BJ (cell line): ENCODE data around the gene COX20. TPM values are rescaled to one million over a fixed set of nuclear protein-coding genes. Genes with fewer than 3 reads are reported as not detected.
"Not testable (repeated sequence)": the region's sequence is repeated elsewhere in the genome, so short reads cannot be mapped to it uniquely, and the experiment has no call there.

Experiments
- CTCF ChIA-PET: fragments of 350-600 bp; formaldehyde crosslinking; extraction: SDS; loops from one replicate; lab custom pipeline; 2021; ENCODE audit warnings: antibody characterized with exemption, inconsistent platforms; lab: Yijun Ruan, JAX
- POLR2A ChIA-PET: fragments of 300-600 bp; sonication (Branson Sonifier 250); formaldehyde crosslinking; extraction: SDS; loops from one replicate; lab custom pipeline; 2021; ENCODE audit warnings: antibody characterized with exemption; lab: Charles Lee
- DNase-seq: peaks from one replicate; pipeline ENCODE4 v3.0.0-alpha.2; 2011; ENCODE audit warnings: low read depth
- H3K27me3 ChIP-seq: 2 replicates; pipeline ENCODE4 v1.6.0; 2011; ENCODE audit warnings: low read length; ENCODE audit not compliant: control insufficient read depth, insufficient read depth
- H3K36me3 ChIP-seq: 2 replicates; pipeline ENCODE4 v1.5.1; 2011; ENCODE audit warnings: low read length; ENCODE audit not compliant: control insufficient read depth, insufficient read depth
- H3K4me3 ChIP-seq: 2 replicates; pipeline ENCODE4 v1.5.1; 2011; ENCODE audit warnings: low read depth, mild to moderate bottlenecking, control low read depth, low read length
- polyA plus RNA-seq: library from polyadenylated mRNA; depleted of rRNA; stranded (reverse); fragments of >200 nt; gene quantifications from 2 replicates; pipeline ENCODE4 v1.2.3, GENCODE V29; 2011
- TF ChIP-seq, protein P1 (sequence below): IDR thresholded peaks from 2 replicates; pipeline ENCODE4 v1.5.1; 2011; ENCODE audit warnings: low read depth, mild to moderate bottlenecking, control low read depth, inconsistent platforms, low read length, moderate library complexity; ENCODE audit not compliant: insufficient read depth

The COX20 gene
- polyA plus RNA-seq, 1 experiment = 12.1 TPM

DNA sequence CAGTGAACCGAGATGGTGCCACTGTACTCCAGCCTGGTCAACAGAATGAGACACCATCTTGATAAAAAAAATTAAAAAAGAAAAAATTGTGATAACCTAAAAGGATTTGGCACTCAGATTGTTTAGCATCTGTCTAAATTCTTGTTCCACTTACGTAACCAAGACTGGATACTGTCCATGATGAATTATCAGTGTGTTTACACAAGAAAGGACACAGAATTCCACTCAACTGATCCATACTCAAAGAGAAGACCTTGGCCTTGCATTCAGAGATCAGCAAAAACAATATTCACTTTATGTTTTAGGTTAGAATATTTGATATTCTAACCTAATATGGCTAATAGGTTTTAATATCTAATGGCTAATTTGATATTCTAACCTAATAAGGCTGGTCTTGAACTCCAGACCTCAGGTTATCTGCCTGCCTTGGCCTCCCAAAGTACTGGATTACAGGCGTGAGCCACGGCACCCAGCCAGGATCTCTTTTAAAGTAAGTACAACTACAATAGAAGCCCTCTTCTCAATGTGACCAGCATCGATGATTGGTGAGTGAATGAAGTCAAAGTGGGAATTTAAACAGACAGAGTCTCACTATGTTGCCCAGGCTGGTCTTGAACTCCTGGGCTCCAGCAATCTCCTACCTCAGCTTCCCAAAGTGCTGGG is 43.1 kb upstream of the COX20 start:
- Histone ChIP-seq H3K4me3 (no peak overlapping the region), H3K36me3 (no peaks in the 10 kb centered on the region), H3K27me3 (no peaks in the 10 kb centered on the region)
- TF ChIP-seq, protein P1, sequence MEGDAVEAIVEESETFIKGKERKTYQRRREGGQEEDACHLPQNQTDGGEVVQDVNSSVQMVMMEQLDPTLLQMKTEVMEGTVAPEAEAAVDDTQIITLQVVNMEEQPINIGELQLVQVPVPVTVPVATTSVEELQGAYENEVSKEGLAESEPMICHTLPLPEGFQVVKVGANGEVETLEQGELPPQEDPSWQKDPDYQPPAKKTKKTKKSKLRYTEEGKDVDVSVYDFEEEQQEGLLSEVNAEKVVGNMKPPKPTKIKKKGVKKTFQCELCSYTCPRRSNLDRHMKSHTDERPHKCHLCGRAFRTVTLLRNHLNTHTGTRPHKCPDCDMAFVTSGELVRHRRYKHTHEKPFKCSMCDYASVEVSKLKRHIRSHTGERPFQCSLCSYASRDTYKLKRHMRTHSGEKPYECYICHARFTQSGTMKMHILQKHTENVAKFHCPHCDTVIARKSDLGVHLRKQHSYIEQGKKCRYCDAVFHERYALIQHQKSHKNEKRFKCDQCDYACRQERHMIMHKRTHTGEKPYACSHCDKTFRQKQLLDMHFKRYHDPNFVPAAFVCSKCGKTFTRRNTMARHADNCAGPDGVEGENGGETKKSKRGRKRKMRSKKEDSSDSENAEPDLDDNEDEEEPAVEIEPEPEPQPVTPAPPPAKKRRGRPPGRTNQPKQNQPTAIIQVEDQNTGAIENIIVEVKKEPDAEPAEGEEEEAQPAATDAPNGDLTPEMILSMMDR = no peak
- ChIA-PET CTCF (interaction anchor here (1.1 to 1.9 kb wide), 2 partner anchors 20 to 188 kb away, joined by 4 to 12 read pairs; no protein-coding TSS in a partner anchor), POLR2A (no interaction called here)
- DNase-seq = peak; percentile 8

DNA sequence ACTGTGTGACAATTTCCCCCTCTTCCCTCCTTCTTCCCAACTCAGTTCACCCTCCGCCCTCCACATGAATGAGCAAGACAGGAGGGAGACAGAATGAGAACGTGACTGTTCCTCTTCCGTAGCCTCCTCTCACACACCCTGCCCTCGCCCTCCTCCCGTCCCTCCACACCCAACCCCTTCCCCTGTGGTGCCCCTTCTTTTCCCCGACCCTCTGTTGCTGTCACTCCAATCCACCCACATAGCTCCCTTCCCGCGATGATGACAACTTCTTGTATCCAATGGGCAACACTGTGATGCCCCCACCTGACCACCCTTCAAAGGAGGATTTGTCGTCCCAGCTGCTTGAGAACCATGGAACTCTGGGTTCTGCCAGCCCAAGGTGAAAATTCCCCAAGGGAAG is 41.4 kb upstream of the COX20 start:
- Histone ChIP-seq H3K27me3 (no peaks in the 10 kb centered on the region), H3K4me3 (no peak overlapping the region), H3K36me3 (no peaks in the 10 kb centered on the region)
- CTCF ChIA-PET = interaction anchor here (1.9 kb wide), 1 partner anchor 190 kb away, joined by 12 read pairs; no protein-coding TSS in a partner anchor
- DNase-seq = no peak
- POLR2A ChIA-PET = no interaction called here
- TF ChIP-seq, protein P1 = no peak

DNA sequence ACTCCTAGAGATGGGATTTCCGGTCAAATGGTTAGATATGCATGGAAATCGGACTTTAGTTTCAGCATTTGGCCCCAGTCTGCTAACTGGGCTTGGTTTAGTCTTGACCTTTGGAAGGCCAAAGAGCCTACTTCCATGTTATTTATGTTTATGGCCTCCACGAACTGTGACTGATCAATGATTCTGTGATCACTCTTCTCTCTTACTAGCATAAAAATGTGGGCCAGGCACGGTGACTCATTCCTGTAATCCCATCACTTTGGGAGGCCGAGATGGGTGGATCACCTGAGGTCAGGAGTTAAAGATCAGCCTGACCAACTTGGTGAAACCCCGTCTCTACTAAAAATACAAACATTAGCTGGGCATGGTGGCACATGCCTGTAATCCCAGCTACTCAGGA is 40.9 kb upstream of the COX20 start:
- DNase-seq, H3K36me3 ChIP-seq, H3K27me3 ChIP-seq, H3K4me3 ChIP-seq, POLR2A ChIA-PET: not testable (repeated sequence)
- CTCF ChIA-PET = interaction anchor here (1.3 to 5.1 kb wide), 3 partner anchors 187 to 191 kb away, joined by 5 to 94 read pairs (median 12); no protein-coding TSS in a partner anchor

DNA sequence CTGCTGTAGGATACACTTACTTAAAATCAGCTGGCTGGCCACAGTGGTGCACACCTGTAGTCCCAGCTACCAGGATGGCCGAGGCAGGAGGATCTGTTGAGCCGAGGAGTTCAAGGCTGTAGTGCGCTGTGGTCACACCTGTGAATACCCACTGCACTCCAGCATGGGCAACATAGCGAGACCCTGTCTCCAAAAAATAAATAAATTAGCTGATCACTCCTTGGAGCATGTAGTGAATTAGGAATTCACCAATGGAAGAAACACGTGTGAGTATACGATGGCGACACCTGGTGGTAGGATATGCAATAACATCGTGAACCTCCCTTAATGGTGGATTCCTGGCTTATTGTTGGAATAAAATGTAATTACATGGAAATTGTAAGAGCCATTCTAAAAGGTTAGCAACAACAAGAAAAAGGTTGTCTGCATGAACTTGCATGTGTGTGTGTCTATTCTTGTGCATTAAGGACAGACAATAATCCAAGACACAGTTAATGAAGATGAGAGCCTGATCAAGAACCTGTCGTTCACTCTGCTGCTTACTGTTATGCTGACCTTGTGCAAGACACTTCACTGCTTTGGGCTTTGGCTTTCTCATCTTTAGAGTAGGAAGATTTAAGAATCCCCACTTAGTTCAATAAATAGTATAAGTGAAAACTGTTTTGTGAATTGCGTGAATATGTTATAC is 38.6 kb upstream of the COX20 start:
- peak; percentile 4 for DNase-seq
- POLR2A ChIA-PET = no interaction called here
- TF ChIP-seq, protein P1 = peak; percentile 73
- Histone ChIP-seq H3K27me3 (no peaks in the 10 kb centered on the region), H3K4me3 (no peak overlapping the region), H3K36me3 (no peaks in the 10 kb centered on the region)
- CTCF ChIA-PET = interaction anchor here (0.7 to 5.1 kb wide), 27 partner anchors 9 to 255 kb away, joined by 3 to 94 read pairs (median 4); no protein-coding TSS in a partner anchor

DNA sequence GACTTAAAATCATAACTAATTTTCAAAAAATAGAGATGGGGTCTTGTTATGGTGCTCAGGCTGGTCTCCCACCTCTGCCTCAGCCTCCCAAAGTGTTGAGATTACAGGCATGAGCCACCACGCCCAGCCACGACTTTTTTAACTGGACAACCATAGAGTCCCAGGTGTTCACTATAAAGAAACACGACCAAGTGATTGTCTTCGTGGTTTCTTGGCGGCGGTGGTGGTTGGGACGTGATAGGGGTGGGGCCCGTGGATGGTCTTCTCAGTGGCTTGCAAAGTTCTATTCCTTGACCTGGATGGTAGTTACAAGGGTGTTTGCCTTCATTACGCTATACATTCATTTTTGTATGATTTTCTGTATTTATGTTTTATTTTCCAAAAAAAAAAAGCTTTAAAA is 34.6 kb upstream of the COX20 start:
- Histone ChIP-seq H3K36me3 (no peaks in the 10 kb centered on the region), H3K27me3 (no peaks in the 10 kb centered on the region), H3K4me3 (no peak overlapping the region)
- CTCF ChIA-PET = interaction anchor here (0.6 to 4.5 kb wide), 13 partner anchors 10 to 271 kb away, joined by 3 to 31 read pairs (median 4); no protein-coding TSS in a partner anchor
- no peak for DNase-seq
- TF ChIP-seq, protein P1 = no peak
- POLR2A ChIA-PET = no interaction called here
